Fibroblast of mammary gland (primary cell): Measurements from ENCODE around the gene ZNF639.

Source experiments
- DNase-seq: peaks from one replicate; pipeline ENCODE4 v3.0.0-alpha.2; 2010; ENCODE audit warnings: low read depth
- H3K4me3 ChIP-seq: 2 replicates; pipeline ENCODE4 v1.5.1; 2011; ENCODE audit warnings: low read depth, mild to moderate bottlenecking, low read length, moderate library complexity; ENCODE audit not compliant: control insufficient read depth
- CTCF ChIP-seq: conservative IDR thresholded peaks from 2 replicates; pipeline ENCODE4 v1.5.1; 2011; ENCODE audit warnings: low read depth, low read length, inconsistent platforms; ENCODE audit not compliant: control insufficient read depth, insufficient read depth

ZNF639 gene

GRCh38 chr3:179281825-179282224, 41.0 kb upstream of the ZNF639 start:
- TF ChIP-seq CTCF, result no peak
- no peak overlapping the region for H3K4me3 ChIP-seq
- DNase-seq, result no peak

DNA sequence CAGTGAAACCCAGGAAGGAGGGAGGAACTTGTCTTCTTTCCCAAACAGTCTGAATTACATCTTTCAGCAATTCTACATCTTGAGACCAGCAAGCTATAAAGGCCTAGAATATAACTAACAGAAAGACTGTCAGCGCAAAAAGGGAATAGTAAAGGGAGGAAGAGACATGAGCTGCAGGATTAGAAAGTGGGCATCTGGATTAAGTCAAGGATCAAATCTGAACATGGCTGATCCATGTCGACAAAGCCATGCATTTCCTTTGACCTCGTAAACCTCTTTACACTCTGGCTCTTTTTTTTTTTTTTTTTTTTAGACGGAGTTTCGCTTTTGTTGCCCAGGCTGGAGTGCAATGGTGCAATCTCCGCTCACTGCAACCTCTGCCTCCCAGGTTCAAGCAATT, 36.5 kb upstream of the ZNF639 start:
- H3K4me3 ChIP-seq, result no peak overlapping the region
- no peak for DNase-seq
- no peak for TF ChIP-seq CTCF

DNA sequence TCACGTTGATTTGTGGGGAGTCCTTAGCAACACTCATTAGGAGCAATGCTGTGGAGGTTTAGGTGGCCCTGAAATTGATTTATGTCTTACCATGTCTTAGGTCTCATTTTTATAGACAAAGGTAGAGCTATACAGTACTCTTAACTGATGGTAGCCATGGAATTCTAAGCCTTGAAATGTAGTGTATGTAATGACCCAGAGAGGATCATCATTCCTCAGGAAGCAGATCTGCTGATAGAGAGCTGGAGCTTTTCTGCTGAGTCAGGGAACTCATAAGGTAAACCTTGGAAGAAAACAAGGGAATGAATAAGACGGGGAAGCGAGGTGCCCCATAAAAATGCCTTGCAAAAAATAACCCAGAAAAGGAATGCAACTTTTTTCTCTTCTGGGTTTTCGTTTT, 34.0 kb upstream of the ZNF639 start:
- no peak for DNase-seq
- no peak for TF ChIP-seq CTCF
- no peak overlapping the region for H3K4me3 ChIP-seq

DNA sequence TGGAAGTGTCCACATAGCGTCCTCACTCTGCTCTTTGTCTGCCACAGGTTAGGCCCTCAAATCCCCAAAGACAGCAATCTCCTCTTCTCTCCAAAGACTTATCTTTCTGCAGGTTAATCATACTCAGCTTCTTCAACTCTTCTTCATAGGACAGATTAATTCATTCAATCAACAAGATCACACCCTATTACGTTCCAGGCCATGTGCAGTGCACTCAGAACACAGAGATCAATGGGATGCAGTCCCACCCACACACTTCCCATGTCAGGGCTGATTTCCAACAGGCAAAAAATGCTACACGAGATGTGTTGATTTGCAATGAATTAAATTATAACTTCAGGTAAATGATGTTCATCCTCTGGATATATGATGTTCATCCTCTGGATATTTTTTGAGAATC, 33.5 kb upstream of the ZNF639 start:
- no peak for DNase-seq
- no peak overlapping the region for H3K4me3 ChIP-seq
- TF ChIP-seq CTCF, result no peak

- no peak for TF ChIP-seq CTCF
- H3K4me3 ChIP-seq, result no peak overlapping the region
- peak; percentile 43 for DNase-seq
Measured at GRCh38 chr3:179292450-179292849, 30.4 kb upstream of the ZNF639 start.

GRCh38 chr3:179297971-179298725, 24.7 kb upstream of the ZNF639 start:
- TF ChIP-seq CTCF, result no peak
- H3K4me3 ChIP-seq, result no peak overlapping the region
- DNase-seq, result no peak

DNA sequence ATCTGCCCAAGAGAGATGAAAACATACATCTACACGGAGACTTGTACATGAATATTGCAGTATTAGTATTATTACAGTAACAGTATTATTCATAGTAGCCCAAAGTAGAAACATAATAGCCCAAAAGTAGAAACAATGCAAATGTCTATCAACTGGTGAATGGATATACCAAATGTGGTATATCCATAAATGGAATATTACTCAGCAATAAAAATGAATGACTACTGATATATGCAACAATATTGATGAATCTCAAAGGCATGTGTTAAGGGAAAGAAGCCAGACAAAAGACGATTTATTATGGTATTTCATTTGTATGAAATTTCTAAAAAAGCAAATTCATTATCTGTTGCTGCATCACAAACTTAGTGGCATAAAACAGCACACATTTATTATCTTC, 23.5 kb upstream of the ZNF639 start:
- no peak overlapping the region for H3K4me3 ChIP-seq
- DNase-seq, result no peak
- TF ChIP-seq CTCF, result no peak
